IPS-15b (cell line): ENCODE data around the gene SH3TC2.

Experiments used
- H3K27me3 ChIP-seq: one replicate; pipeline ENCODE4 v1.6.1; 2013; ENCODE audit warnings: low read length; ENCODE audit not compliant: control insufficient read depth, insufficient read depth
- H3K36me3 ChIP-seq: one replicate; pipeline ENCODE4 v1.6.1; 2013; ENCODE audit warnings: low read length; ENCODE audit not compliant: control insufficient read depth, insufficient read depth
- H3K4me1 ChIP-seq: one replicate; pipeline ENCODE4 v1.6.1; 2013; ENCODE audit warnings: mild to moderate bottlenecking, low read length; ENCODE audit not compliant: control insufficient read depth, insufficient read depth
- H3K4me3 ChIP-seq: one replicate; pipeline ENCODE4 v1.5.1; 2013; ENCODE audit warnings: low read depth, low read length
- H3K9ac ChIP-seq: one replicate; pipeline ENCODE4 v1.6.1; 2013; ENCODE audit warnings: low read depth, mild to moderate bottlenecking, low read length
- H3K9me3 ChIP-seq: one replicate; pipeline ENCODE4 v1.6.1; 2013; ENCODE audit warnings: mild to moderate bottlenecking, low read length; ENCODE audit not compliant: control insufficient read depth, insufficient read depth

SH3TC2 gene

GRCh38 chr5:149063017-149063687, at the start of gene SH3TC2:
Gene SH3TC2 (minus strand): TSS chr5:149063062. CDS start chr5:149063022, 40 bp downstream.
- Histone ChIP-seq H3K27me3 (no peaks in the 10 kb centered on the region), H3K36me3 (no peaks in the 10 kb centered on the region), H3K4me3 (no peak within 1 kb of the TSS), H3K9ac (no peak within 1 kb of the TSS), H3K4me1 (peaks cover 2% of the 10 kb centered on the region), H3K9me3 (no peaks in the 10 kb centered on the region)

- no peak overlapping the region for H3K4me3 ChIP-seq
- no peaks in the 10 kb centered on the region for H3K27me3 ChIP-seq
- H3K36me3 ChIP-seq: no peaks in the 10 kb centered on the region
- H3K4me1 ChIP-seq: no peaks in the 10 kb centered on the region
- H3K9ac ChIP-seq: no peak overlapping the region
- no peaks in the 10 kb centered on the region for H3K9me3 ChIP-seq
Measured at GRCh38 chr5:149110406-149110805, 47.5 kb upstream of the SH3TC2 start.

GRCh38 chr5:149108651-149109280, 45.9 kb upstream of the SH3TC2 start:
- no peaks in the 10 kb centered on the region for H3K27me3 ChIP-seq
- no peaks in the 10 kb centered on the region for H3K4me1 ChIP-seq
- H3K4me3 ChIP-seq: no peak overlapping the region
- no peaks in the 10 kb centered on the region for H3K36me3 ChIP-seq
- H3K9ac ChIP-seq: no peak overlapping the region
- no peaks in the 10 kb centered on the region for H3K9me3 ChIP-seq

GRCh38 chr5:149100331-149100730, 37.5 kb upstream of the SH3TC2 start:
- H3K4me1 ChIP-seq: no peaks in the 10 kb centered on the region
- no peaks in the 10 kb centered on the region for H3K9me3 ChIP-seq
- no peaks in the 10 kb centered on the region for H3K36me3 ChIP-seq
- H3K4me3 ChIP-seq: no peak overlapping the region
- no peaks in the 10 kb centered on the region for H3K27me3 ChIP-seq
- no peak overlapping the region for H3K9ac ChIP-seq

GRCh38 chr5:149099920-149100319, 37.1 kb upstream of the SH3TC2 start:
- Histone ChIP-seq H3K27me3 (no peaks in the 10 kb centered on the region), H3K9me3 (no peaks in the 10 kb centered on the region), H3K4me3 (no peak overlapping the region), H3K4me1 (no peaks in the 10 kb centered on the region), H3K36me3 (no peaks in the 10 kb centered on the region), H3K9ac (no peak overlapping the region)

GRCh38 chr5:149094996-149095395, 32.1 kb upstream of the SH3TC2 start:
- Histone ChIP-seq H3K36me3 (no peaks in the 10 kb centered on the region), H3K4me3 (no peak overlapping the region)

GRCh38 chr5:149093625-149094024, 30.8 kb upstream of the SH3TC2 start:
- Histone ChIP-seq H3K4me3 (no peak overlapping the region), H3K4me1 (no peaks in the 10 kb centered on the region), H3K27me3 (no peaks in the 10 kb centered on the region), H3K36me3 (no peaks in the 10 kb centered on the region), H3K9ac (no peak overlapping the region), H3K9me3 (no peaks in the 10 kb centered on the region)

More at GRCh38 chr5:149094996-149095395, 32.1 kb upstream of the SH3TC2 start:
- no peaks in the 10 kb centered on the region for H3K27me3 ChIP-seq
- H3K4me1 ChIP-seq: no peaks in the 10 kb centered on the region
- no peak overlapping the region for H3K9ac ChIP-seq
- no peaks in the 10 kb centered on the region for H3K9me3 ChIP-seq

GRCh38 chr5:149089796-149090195, 26.9 kb upstream of the SH3TC2 start:
- Histone ChIP-seq H3K36me3 (no peaks in the 10 kb centered on the region), H3K9me3 (no peaks in the 10 kb centered on the region), H3K27me3 (no peaks in the 10 kb centered on the region), H3K9ac (no peak overlapping the region), H3K4me1 (no peaks in the 10 kb centered on the region), H3K4me3 (no peak overlapping the region)

- Histone ChIP-seq H3K9ac (no peak overlapping the region), H3K4me3 (no peak overlapping the region), H3K36me3 (no peaks in the 10 kb centered on the region), H3K27me3 (no peaks in the 10 kb centered on the region), H3K9me3 (no peaks in the 10 kb centered on the region), H3K4me1 (no peaks in the 10 kb centered on the region)
Measured at GRCh38 chr5:149088686-149089085, 25.8 kb upstream of the SH3TC2 start.

- no peaks in the 10 kb centered on the region for H3K36me3 ChIP-seq
- no peak overlapping the region for H3K4me3 ChIP-seq
- H3K9ac ChIP-seq: no peak overlapping the region
- H3K27me3 ChIP-seq: no peaks in the 10 kb centered on the region
- H3K4me1 ChIP-seq: no peaks in the 10 kb centered on the region
- no peaks in the 10 kb centered on the region for H3K9me3 ChIP-seq
Measured at GRCh38 chr5:149083846-149084245, 21.0 kb upstream of the SH3TC2 start.

- Histone ChIP-seq H3K4me1 (no peaks in the 10 kb centered on the region), H3K9ac (no peak overlapping the region), H3K4me3 (no peak overlapping the region), H3K36me3 (no peaks in the 10 kb centered on the region), H3K9me3 (no peaks in the 10 kb centered on the region), H3K27me3 (no peaks in the 10 kb centered on the region)
Measured at GRCh38 chr5:149082271-149082670, 19.4 kb upstream of the SH3TC2 start.

- no peak overlapping the region for H3K9ac ChIP-seq
- H3K27me3 ChIP-seq: no peaks in the 10 kb centered on the region
- H3K36me3 ChIP-seq: no peaks in the 10 kb centered on the region
- no peak overlapping the region for H3K4me3 ChIP-seq
- H3K9me3 ChIP-seq: no peaks in the 10 kb centered on the region
- no peaks in the 10 kb centered on the region for H3K4me1 ChIP-seq
Measured at GRCh38 chr5:149080294-149080693, 17.4 kb upstream of the SH3TC2 start.
